ENCODE data around the gene RBM43.

- TF ChIP-seq CTCF (IDR thresholded peaks at IDR 0.05) (no peak), ZFX (IDR thresholded peaks at IDR 0.05; ENCODE audit: borderline replicate concordance) (no peak)
These were observed 41.2 kb upstream of the RBM43 start for GRCh38 chr2:151302879-151303278.

All from 22Rv1 (cell line).